Liver (tissue), 9 donors: Measurements from ENCODE around the gene HLA-DPB1. TPM values are rescaled to one million over a fixed set of nuclear protein-coding genes. Genes with fewer than 3 reads are reported as not detected.

Source experiments
- DNase-seq: peaks from one replicate; pipeline ENCODE4 v3.0.0-alpha.2; 2017; ENCODE audit warnings: low spot score
- H3K27ac ChIP-seq, 2 donors: one replicate each; pipeline ENCODE4 v1.7.0; 2013; ENCODE audit warnings: inconsistent platforms in 2 of 2, low read length in 2 of 2, control low read depth in 1 of 2, low read depth in 1 of 2, mild to moderate bottlenecking in 1 of 2
- H3K27me3 ChIP-seq, 4 donors: one replicate each; pipeline versions ENCODE4 v1.6.1 to v1.7.0; 2013; ENCODE audit warnings: low read length in 3 of 4, inconsistent platforms in 1 of 4, mild to moderate bottlenecking in 1 of 4, moderate library complexity in 1 of 4; ENCODE audit not compliant: control insufficient read depth in 4 of 4, insufficient read depth in 4 of 4
- H3K36me3 ChIP-seq, 4 donors: one replicate each; pipeline versions ENCODE4 v1.6.1 to v1.7.0; 2013; ENCODE audit warnings: low read length in 3 of 4, mild to moderate bottlenecking in 3 of 4, low read depth in 1 of 4, moderate library complexity in 1 of 4; ENCODE audit not compliant: control insufficient read depth in 4 of 4, insufficient read depth in 3 of 4
- H3K4me1 ChIP-seq, 4 donors: one replicate each; pipeline versions ENCODE4 v1.6.1 to v1.7.0; 2013; ENCODE audit warnings: low read length in 3 of 4, mild to moderate bottlenecking in 3 of 4, moderate library complexity in 1 of 4; ENCODE audit not compliant: control insufficient read depth in 4 of 4, insufficient read depth in 4 of 4
- H3K4me3 ChIP-seq, 3 donors: one replicate each; pipeline versions ENCODE4 v1.6.1 to v1.7.0; 2013; ENCODE audit warnings: low read length in 3 of 3, control low read depth in 1 of 3, low read depth in 1 of 3, mild to moderate bottlenecking in 1 of 3
- H3K9ac ChIP-seq, 2 donors: one replicate each; pipeline ENCODE4 v1.7.0; 2013; ENCODE audit warnings: low read length in 2 of 2, mild to moderate bottlenecking in 2 of 2, moderate library complexity in 2 of 2, control low read depth in 1 of 2, low read depth in 1 of 2
- H3K9me3 ChIP-seq, 4 donors: one replicate each; pipeline versions ENCODE4 v1.6.1 to v1.7.0; 2013; ENCODE audit warnings: low read length in 3 of 4; ENCODE audit not compliant: control insufficient read depth in 4 of 4
- CTCF ChIP-seq: fragments of 150-350 bp; IDR thresholded peaks from 2 replicates; pipeline ENCODE4 v1.5.1; 2017; ENCODE audit warnings: improper control_type of control experiment, low read depth, low read length; ENCODE audit not compliant: missing input control
- EGR1 ChIP-seq, 2 donors: IDR thresholded peaks; 2 replicates each; pipeline ENCODE4 v1.6.1; 2016 to 2018; ENCODE audit warnings: antibody characterized with exemption in 2 of 2, low read depth in 2 of 2
- FOXA1 ChIP-seq: IDR thresholded peaks from 2 replicates; pipeline ENCODE4 v1.6.1; 2016; ENCODE audit warnings: antibody characterized with exemption
- FOXA2 ChIP-seq: IDR thresholded peaks from 2 replicates; pipeline ENCODE4 v1.6.1; 2016; ENCODE audit warnings: antibody characterized with exemption
- GABPA ChIP-seq, 2 donors: IDR thresholded peaks in 1 of 2; conservative IDR thresholded peaks in 1 of 2; 2 replicates each; pipeline ENCODE4 v1.6.1; 2016; ENCODE audit warnings: antibody characterized with exemption in 2 of 2, mild to moderate bottlenecking in 1 of 2, moderate library complexity in 1 of 2
- HNF4A ChIP-seq, 2 donors: conservative IDR thresholded peaks; 2 replicates each; pipeline ENCODE4 v1.6.1; 2016; ENCODE audit warnings: antibody characterized with exemption in 2 of 2, mild to moderate bottlenecking in 2 of 2
- HNF4G ChIP-seq: IDR thresholded peaks from 2 replicates; pipeline ENCODE4 v1.6.1; 2016; ENCODE audit warnings: antibody characterized with exemption
- JUND ChIP-seq, 2 donors: IDR thresholded peaks; 2 replicates each; pipeline ENCODE4 v1.6.1; 2016; ENCODE audit warnings: antibody characterized with exemption in 2 of 2
- NR2F2 ChIP-seq: IDR thresholded peaks from 2 replicates; pipeline ENCODE4 v1.6.1; 2016; ENCODE audit warnings: antibody characterized with exemption
- RXRA ChIP-seq, 2 donors: IDR thresholded peaks; 2 replicates each; pipeline ENCODE4 v1.6.1; 2017 to 2018; ENCODE audit warnings: antibody characterized with exemption in 2 of 2, mild to moderate bottlenecking in 1 of 2
- SP1 ChIP-seq: IDR thresholded peaks from 2 replicates; pipeline ENCODE4 v1.6.1; 2018; ENCODE audit warnings: antibody characterized with exemption, mild to moderate bottlenecking
- TAF1 ChIP-seq: conservative IDR thresholded peaks from 2 replicates; pipeline ENCODE4 v1.6.1; 2016; ENCODE audit warnings: antibody characterized with exemption, mild to moderate bottlenecking
- YY1 ChIP-seq: IDR thresholded peaks from 2 replicates; pipeline ENCODE4 v1.6.1; 2016; ENCODE audit warnings: antibody characterized with exemption, mild to moderate bottlenecking
- ZBTB33 ChIP-seq: IDR thresholded peaks from 2 replicates; pipeline ENCODE4 v1.6.1; 2016; ENCODE audit warnings: antibody characterized with exemption
- WGBS: extraction: QIAGEN DNeasy Blood & Tissue Kit; methylation state at CpG from one replicate; pipeline ENCODE4 v1.1.7; 2013; 5-methylcytosine and 5-hydroxymethylcytosine counted together
- polyA plus RNA-seq, 2 donors: library from polyadenylated mRNA; stranded (reverse) in 1 of 2; unstranded in 1 of 2; fragments of 200-250 nt in 1 of 2; fragments of >200 nt in 1 of 2; fragmentation: Nextera tagmentation in 1 of 2; extraction: Ambion mirVana in 1 of 2; gene quantifications; one replicate each; pipeline versions ENCODE4 v1.2.1 to v1.2.3, GENCODE V29; 2013 to 2015
- total RNA-seq, 2 donors: library from RNA; depleted of rRNA; stranded (reverse); fragments of >200 nt; gene quantifications; one replicate each; pipeline ENCODE4 v1.2.3, GENCODE V29; 2014
- TF ChIP-seq, protein P1 (sequence below): IDR thresholded peaks from 2 replicates; pipeline ENCODE4 v1.6.1; 2016; ENCODE audit warnings: antibody characterized with exemption, mild to moderate bottlenecking
- TF ChIP-seq, protein P2 (sequence below): IDR thresholded peaks from 2 replicates; pipeline ENCODE4 v1.6.1; 2016; ENCODE audit warnings: antibody characterized with exemption
- TF ChIP-seq, protein P3 (sequence below): IDR thresholded peaks from 2 replicates; pipeline ENCODE4 v1.6.1; 2016; ENCODE audit warnings: antibody characterized with exemption
- donor health status: healthy.
- donor health status: healthy.
- donor health status: healthy.
- donor health status: healthy.
- donor health status: healthy.

Gene HLA-DPB1
- total and polyA plus RNA-seq, 4 donors: 15.5 to 37.8 (median 24.0) TPM

GRCh38 chr6:33128318-33128717, 52.5 kb downstream of the HLA-DPB1 start:
- Histone ChIP-seq H3K4me1 (no peaks in the 10 kb centered on the region), H3K4me3 (no peak overlapping the region), H3K9me3 (peaks cover 0 to 2% (median 0%) of the 10 kb centered on the region in 4 donors), H3K36me3 (no peaks in the 10 kb centered on the region), H3K27ac (no peak overlapping the region), H3K27me3 (no peaks in the 10 kb centered on the region), H3K9ac (no peak overlapping the region)
- WGBS: 47% methylated on average over 3 of the region's 3 CpGs
- DNase-seq: no peak
- TF ChIP-seq, protein P1, sequence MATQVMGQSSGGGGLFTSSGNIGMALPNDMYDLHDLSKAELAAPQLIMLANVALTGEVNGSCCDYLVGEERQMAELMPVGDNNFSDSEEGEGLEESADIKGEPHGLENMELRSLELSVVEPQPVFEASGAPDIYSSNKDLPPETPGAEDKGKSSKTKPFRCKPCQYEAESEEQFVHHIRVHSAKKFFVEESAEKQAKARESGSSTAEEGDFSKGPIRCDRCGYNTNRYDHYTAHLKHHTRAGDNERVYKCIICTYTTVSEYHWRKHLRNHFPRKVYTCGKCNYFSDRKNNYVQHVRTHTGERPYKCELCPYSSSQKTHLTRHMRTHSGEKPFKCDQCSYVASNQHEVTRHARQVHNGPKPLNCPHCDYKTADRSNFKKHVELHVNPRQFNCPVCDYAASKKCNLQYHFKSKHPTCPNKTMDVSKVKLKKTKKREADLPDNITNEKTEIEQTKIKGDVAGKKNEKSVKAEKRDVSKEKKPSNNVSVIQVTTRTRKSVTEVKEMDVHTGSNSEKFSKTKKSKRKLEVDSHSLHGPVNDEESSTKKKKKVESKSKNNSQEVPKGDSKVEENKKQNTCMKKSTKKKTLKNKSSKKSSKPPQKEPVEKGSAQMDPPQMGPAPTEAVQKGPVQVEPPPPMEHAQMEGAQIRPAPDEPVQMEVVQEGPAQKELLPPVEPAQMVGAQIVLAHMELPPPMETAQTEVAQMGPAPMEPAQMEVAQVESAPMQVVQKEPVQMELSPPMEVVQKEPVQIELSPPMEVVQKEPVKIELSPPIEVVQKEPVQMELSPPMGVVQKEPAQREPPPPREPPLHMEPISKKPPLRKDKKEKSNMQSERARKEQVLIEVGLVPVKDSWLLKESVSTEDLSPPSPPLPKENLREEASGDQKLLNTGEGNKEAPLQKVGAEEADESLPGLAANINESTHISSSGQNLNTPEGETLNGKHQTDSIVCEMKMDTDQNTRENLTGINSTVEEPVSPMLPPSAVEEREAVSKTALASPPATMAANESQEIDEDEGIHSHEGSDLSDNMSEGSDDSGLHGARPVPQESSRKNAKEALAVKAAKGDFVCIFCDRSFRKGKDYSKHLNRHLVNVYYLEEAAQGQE: no peak
- TF ChIP-seq, protein P2, sequence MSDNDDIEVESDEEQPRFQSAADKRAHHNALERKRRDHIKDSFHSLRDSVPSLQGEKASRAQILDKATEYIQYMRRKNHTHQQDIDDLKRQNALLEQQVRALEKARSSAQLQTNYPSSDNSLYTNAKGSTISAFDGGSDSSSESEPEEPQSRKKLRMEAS: no peak
- TF ChIP-seq GABPA (IDR thresholded peaks at IDR 0.05 in 1 of 2, conservative IDR thresholded peaks at IDR 0.05 in 1 of 2) (no peak), TAF1 (no peak), HNF4G (no peak)

GRCh38 chr6:33132081-33132524, 56.3 kb downstream of the HLA-DPB1 start:
- no peak for TF ChIP-seq FOXA2
- no peak overlapping the region for H3K27ac ChIP-seq
- WGBS: 80% methylated on average over 8 of the region's 8 CpGs

DNA sequence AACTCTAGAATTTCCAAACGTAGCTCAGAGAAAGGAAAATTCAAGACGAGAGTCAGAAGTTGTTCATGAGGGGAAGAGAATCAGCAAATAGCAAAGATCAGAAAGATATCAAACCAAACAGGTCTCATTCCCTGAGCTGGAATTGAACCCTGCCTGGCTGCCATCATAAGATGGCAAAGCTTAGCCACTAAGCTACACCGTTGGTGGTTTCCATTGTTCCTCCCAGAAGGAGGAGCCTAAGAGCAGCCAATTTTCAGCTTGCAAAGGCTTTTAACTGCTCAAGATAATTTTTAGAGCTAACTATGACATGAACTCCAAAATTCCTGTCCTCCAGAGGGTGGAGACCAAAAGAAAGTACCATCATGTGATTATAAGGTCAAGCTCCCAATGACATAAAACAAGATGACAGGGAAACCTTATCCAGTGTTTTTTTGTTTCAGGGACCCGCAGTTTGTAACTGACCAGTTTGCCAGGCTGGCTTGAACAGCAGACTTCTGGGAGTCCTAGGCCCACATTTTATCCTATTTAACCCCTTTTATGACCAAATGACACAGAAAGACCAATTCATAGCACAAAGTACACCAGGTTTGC, 60.6 kb downstream of the HLA-DPB1 start:
- Histone ChIP-seq H3K27ac (no peak overlapping the region), H3K4me3 (no peak overlapping the region), H3K36me3 (no peaks in the 10 kb centered on the region), H3K9ac (no peak overlapping the region), H3K9me3 (no peaks in the 10 kb centered on the region), H3K4me1 (no peaks in the 10 kb centered on the region), H3K27me3 (no peaks in the 10 kb centered on the region)
- WGBS: 58% methylated on average over 4 of the region's 4 CpGs
- no peak for DNase-seq
- no peak for TF ChIP-seq CTCF
- no peak for TF ChIP-seq SP1
- TF ChIP-seq FOXA1: no peak
- no peak for TF ChIP-seq YY1
- TF ChIP-seq JUND (IDR thresholded peaks at IDR 0.05): no peak
- no peak for TF ChIP-seq NR2F2
- TF ChIP-seq, protein P1: no peak
- no peak for TF ChIP-seq ZBTB33
- TF ChIP-seq HNF4A (conservative IDR thresholded peaks at IDR 0.05): no peak
- TF ChIP-seq EGR1 (IDR thresholded peaks at IDR 0.05; ENCODE audit: low read depth in 2 of 2): no peak
- no peak for TF ChIP-seq RXRA (IDR thresholded peaks at IDR 0.05)
- TF ChIP-seq, protein P3, sequence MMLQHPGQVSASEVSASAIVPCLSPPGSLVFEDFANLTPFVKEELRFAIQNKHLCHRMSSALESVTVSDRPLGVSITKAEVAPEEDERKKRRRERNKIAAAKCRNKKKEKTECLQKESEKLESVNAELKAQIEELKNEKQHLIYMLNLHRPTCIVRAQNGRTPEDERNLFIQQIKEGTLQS: no peak
- no peak for TF ChIP-seq HNF4G

More at GRCh38 chr6:33132081-33132524, 56.3 kb downstream of the HLA-DPB1 start:
- no peaks in the 10 kb centered on the region for H3K27me3 ChIP-seq
- H3K4me3 ChIP-seq: no peak overlapping the region
- no peaks in the 10 kb centered on the region for H3K4me1 ChIP-seq
- no peaks in the 10 kb centered on the region for H3K36me3 ChIP-seq
- no peak for DNase-seq
- H3K9ac ChIP-seq: no peak overlapping the region
- H3K9me3 ChIP-seq: no peaks in the 10 kb centered on the region
